NCI-H187 (cell line): ENCODE measurements around the gene GATA5.

Source experiments
- DNase-seq, 2 experiments: peaks; one replicate each; lab custom pipeline; 2025; lab: John Stamatoyannopoulos, UW

The GATA5 gene

DNA sequence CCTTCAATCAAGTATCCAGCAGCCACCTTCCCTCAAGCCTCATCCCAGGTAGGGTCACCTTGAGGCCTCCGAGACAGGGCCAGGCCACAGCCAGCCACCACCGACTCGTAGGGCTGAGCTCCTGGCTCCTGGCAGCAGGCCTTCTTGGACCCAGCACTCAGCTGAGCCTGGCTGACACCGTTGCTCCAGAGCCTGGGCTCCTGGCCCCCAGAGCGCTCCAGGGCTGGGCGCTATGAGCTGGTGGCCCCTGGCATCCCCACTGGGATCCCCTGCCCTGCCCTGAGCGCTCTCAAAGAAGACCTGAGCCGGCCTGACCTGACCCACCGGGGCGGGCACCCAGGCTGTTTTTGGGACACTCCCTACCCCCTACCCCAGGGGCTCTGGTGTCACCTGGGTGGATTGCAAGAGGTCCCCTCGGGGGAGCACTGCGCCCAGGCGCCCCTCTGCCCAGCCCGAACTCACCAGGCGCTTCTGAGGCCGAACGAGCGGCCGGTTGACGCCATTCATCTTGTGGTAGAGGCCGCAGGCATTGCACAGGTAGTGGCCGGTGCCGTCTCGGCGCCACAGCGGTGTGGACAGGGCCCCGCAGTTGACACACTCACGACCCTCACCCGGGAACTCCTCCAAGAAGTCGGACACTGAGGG is 2.7 kb downstream of the GATA5 start:
- DNase-seq = no peak

DNA sequence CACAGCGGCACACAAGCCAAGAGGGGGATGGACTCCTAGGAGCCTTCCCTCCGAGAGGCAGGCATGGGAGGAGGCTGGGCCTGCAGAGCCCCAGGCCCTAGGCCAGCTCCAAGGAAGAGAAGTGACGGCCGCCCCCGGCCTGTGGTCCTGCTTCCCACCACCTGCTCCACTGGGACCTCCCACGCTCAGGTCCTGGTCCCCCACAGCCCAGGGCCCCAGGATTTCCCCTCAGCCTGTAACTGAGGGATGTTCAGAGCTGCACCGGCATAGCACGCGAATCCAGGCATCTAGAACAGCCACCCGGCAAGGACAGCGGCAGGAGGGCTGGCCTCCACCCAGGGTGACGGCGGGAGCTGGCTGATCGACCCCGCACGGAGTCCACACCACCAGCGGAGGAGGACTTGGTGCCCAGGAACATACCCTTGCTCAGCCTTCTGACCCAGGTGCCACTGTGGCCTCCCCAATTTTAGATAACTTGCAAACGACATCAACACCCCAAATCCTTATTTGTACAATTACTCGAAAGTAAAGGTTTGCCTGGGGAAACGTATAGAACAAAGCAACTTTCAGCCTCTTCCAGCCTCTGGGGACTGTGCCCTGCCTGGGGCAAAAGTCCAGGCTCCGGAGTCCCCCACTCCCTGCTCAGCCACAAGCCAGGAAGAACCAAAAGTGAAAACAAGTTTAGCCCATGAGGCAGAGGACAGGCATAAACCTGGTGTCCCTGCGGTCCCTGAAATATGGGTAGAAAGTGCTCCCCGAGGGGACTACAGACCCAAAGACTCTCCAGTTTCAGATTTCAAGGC is 3.5 kb downstream of the GATA5 start:
- no peak for DNase-seq

DNA sequence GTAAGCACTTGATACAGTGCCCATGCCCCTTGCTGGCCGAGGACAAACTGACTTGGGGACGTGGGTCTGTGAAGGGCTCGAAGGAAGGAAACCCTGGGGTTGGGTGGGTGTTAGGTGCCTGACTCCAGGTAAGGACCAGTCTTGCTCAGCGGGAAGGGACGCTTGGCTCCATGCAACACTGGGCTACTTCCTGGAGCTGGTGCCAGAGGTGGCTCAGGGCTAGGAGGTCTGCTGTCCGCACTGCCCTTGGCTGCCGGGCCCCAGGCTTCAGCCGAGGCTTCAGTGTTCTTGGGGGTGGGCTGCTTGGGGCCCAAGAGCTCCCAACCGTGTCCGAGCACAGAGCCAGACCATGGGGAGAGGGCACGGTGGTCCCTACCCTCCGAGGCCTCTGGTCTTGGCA is 5.3 kb downstream of the GATA5 start:
- DNase-seq = no peak

DNA sequence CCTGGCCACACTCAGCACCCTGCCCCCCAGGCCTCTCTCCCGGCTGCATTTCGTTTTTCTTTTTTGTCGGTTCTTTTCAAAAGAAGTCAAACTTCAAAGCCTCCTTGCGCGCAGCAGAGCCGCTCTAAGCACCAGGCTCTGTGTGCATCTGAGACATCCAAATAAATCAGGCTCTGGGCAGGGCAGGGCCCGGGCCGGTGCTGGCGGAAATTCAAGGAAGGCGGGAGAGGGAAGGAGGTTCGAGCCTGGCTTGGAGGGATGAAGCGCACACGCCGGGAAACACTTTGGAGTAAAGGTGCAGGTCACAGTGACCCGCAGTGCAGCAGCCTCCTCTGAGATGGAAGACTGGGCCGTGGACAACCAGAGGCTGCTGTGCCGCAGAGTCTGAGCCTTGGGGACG is 5.8 kb downstream of the GATA5 start:
- no peak for DNase-seq

DNA sequence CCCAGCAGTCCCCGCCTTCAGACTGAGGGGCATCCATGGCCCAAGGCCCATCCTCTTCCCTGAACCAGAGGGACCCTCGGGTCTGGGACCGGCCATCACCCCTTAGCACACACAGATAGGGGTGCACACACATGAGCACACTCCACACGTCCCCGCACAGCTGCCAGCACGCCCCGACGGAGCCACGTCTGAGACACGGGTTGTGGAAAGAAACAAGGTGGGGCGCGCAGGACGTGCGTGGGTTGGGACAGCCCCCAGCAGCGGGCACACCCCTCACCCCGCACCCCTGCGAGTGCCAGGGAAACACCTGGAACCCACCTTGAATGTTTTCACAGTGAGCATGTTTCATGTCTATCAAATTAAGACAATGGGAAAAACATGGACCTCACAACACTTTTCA is 6.4 kb downstream of the GATA5 start:
- DNase-seq = no peak

DNA sequence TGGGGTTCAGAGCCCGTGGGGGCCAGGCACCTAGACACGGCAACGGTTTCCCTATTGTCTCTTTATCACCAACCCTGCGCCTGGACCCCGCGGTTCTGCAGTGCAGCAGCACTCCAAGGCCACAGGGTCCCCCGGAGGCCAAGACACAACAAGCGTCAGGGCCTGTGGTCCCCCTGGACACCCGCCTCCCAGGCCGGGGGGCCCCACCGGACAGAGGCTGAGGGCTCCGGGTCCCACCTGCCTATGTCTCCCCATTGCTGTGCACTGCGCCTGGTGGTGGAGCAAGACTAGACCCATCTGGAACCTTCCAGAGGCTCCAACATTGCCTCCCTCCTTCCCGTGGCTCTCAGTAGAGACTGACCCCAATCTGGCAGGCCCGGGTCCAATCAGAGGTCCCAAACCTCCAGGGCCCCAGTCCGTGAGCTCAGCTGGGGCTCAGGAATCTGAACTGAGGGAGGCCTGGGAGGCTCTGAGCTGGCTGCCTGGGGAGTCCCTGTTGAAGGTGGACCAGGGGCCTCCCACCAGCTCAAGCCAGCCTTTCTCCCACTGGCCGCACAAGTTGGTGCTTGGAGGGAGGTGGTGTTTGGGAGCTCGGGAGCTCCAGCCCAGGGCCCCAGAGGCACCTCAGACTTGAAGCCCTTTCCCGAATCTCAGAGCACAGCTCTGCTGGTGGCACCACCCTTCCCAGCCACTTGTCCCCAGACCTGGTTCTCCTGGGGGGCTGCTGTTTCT is 8.8 kb downstream of the GATA5 start:
- DNase-seq = no peak

DNA sequence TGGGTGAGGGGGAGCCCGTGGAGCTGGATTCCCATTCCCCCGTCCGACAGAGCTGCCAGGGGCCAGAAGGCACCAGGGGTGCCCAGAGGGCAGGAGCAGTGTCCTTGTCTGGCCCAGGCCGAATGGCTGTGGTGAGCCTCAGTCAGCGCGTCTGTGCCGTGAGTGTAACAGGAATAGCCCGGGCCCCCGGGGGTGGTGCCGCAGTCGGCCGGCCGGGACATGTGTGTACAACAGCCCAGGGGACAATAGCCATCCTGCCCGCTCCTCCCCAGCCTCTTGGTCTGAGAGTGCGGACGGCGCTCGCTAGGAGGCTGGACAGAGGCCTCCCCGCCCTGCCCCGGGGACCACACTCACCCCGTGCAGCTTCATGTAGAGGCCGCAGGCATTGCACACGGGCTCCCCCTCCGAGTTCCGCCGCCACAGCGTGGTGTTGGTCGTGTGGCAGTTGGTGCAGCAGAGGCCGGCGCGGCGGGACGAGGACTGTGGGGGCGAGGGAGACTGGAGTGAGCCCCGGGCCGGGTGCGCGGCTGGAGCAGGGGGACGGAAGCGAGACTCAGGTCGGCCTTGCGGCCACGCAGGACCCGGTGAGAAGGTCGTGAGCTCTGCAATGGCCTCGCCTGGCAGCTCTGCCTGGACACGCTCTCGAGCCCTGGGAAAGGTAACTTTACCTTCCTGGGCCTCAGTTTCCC is 9.6 kb downstream of the GATA5 start:
- no peak for DNase-seq

DNA sequence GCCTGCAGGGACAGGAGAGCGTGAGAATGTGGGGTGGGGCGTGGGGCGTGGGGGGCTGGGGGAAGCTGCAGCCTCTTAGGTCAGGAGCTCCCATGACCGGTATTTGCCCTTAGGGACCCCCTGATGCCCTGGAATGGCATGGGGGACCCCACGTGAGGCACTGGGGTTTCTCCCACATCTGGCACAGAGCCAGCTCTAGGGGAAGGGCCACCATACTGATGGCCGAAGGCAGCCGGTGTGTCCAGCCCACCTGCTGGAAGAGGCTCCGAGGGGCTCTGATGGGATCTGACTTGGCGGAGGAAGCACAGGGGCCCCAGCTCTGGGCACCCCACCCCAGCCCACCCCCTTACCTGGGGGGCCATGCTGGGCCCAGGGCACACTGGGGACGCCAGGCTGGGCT is 10.8 kb downstream of the GATA5 start:
- no peak for DNase-seq

DNA sequence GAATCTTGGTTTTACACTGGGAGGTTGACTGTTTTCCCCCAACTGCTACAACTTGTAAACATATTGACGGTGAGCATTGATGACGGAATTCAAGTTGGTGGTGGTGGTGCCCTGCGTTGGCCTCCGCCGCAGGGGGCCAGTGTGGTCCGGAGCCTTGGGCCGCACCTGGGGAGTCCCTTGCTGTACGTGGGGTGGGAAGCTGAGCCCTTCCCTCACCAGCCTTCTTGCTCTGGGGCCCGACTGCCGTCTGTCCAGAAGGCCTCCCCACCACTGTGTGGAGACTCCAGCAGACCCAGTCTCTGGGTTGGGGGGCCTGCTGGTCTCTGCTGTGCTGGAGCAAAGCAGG is 11.4 kb downstream of the GATA5 start:
- no peak for DNase-seq

DNA sequence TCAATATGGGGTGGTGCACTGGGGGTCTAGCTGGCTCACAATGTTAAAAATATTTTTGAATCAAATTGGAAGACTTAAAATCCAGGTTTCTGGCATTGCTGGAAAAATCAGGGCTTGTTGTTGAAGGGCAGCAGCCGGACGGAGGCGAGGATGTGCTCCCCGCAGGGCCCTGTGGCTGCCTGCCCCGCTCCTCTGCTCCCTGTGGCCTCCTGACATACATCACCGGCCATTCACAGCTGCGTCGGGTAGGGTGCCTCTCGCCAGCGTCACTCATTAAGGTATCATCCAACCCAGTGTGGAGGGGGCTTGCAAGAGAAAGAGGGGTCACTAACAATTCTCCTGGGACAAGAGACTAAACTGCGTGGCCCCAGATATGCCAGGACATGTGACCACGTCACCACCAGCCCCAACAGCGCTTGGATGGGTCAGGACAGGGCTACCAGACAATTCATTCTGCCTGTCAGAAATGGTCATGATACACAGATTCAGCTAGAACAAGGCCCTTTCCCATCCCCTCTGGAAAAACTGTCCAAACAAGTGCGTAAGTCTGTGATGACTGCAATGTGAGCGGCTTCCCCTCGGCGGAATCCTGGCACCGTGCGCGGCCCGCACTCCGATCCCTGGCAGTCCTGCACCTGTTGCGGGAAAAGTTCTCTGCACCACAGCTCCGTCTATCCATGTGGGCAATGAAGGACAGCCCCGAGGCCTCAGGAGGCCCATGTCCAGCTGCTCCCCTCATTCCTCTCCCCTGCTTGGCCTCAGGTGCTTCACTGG is 12.0 kb downstream of the GATA5 start:
- no peak for DNase-seq

DNA sequence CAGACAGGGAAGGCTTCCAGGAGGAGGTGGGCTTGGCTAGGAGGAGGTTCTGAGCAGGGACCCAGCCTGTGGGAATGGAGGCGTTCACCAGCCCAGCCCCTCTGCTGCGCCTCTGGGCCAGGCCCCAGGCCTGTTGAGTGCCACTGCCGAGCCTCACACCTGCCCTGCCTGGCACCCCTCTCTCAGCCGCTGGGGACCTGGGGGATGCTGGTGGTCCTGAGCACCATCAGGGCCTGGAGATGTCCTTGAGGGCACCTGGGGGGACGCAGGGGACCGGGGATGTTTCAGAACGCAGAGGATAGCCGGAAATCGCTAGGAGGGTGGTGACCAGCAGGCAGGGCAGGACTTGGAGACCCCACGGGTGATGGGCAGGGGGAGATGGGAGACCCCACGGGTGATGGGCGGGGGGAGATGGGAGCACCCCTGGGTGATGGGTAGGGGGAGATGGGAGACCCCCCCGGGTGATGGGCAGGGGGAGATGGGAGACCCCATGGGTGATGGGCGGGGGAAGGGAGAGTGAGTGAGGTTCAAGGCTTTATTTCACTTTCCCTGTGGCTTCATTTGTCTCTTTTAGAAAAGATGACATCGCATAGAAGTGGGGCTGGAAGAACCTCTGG is 12.7 kb downstream of the GATA5 start:
- DNase-seq = no peak

DNA sequence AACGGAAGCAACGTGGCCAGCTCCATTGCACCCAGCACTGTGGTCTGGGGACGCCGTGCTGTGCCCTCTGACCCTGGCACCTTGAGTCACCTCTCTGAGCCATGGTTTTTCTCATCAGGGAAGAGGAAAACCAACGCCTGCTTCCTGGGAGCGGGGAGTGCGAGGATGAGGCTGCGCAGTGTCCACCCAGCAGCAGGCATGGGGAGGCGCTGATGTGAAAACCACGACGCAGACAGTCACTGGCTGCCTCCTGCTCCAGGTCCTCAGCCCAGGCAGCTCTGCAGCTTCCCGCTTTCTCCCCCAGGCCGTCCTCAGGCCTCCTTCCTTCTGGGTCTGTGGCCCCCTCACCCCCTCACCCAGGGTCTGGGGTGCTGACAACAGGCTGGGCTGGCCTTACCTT is 14.0 kb downstream of the GATA5 start:
- no peak for DNase-seq

DNA sequence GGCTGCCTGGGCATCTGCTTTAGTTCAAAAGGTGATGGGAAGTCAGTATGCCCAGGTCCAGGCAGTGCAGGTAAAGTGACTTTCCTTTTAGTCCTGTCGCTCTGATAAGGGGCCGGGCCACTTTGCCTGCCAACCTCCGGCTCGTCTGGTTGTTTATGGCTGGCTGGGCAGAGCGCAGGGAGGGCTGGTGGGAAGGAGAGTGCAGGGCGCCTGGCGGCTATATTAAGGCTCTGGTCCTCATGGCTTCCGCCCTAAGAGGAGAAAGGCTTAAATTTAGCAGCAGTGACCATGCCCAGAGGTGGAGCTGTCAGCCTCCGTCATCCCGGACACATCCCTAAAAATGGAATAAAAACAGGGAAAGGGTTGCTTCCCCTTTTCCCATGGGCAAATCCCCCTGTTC is 14.6 kb downstream of the GATA5 start:
- no peak for DNase-seq

DNA sequence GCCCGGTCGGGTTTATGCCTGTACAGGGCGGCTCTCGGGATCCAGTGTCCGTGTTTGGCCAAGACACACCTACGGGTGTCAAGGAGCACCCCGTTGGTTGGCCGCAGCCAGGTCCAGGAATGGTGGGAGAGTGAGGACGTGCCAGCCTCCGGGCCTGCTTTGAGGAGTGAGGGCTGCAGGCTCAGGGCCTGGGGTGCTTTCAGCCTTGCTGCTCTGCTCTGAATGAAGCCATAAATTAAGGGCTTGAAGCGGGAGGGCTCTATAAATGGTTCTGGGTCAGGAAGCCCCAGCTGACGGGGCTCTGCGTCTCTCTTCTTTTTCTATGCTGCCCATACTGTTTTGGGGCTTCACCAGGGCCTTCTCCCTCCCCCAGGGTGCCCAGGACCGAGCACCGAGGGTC is 15.1 kb downstream of the GATA5 start:
- DNase-seq = no peak

DNA sequence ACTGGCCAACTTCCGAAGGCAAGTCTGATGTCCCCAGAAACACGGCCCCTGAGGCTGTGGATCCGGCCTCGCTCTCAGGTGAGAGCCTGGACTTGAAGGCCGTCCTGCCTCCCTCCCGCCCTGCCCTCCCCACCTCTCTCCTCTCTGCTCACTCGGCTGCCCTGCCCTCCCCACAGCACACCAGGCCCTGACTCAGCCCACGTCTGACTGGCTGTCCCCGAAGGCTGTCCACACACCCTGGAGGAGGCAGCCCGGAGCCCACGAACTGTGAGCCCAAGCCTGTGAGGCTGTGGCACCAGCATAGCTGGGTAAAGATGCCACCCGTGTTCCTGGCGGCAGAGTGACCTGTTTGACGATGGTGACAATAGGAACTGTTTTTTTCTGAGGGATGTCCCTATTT is 16.3 kb downstream of the GATA5 start:
- DNase-seq = no peak

DNA sequence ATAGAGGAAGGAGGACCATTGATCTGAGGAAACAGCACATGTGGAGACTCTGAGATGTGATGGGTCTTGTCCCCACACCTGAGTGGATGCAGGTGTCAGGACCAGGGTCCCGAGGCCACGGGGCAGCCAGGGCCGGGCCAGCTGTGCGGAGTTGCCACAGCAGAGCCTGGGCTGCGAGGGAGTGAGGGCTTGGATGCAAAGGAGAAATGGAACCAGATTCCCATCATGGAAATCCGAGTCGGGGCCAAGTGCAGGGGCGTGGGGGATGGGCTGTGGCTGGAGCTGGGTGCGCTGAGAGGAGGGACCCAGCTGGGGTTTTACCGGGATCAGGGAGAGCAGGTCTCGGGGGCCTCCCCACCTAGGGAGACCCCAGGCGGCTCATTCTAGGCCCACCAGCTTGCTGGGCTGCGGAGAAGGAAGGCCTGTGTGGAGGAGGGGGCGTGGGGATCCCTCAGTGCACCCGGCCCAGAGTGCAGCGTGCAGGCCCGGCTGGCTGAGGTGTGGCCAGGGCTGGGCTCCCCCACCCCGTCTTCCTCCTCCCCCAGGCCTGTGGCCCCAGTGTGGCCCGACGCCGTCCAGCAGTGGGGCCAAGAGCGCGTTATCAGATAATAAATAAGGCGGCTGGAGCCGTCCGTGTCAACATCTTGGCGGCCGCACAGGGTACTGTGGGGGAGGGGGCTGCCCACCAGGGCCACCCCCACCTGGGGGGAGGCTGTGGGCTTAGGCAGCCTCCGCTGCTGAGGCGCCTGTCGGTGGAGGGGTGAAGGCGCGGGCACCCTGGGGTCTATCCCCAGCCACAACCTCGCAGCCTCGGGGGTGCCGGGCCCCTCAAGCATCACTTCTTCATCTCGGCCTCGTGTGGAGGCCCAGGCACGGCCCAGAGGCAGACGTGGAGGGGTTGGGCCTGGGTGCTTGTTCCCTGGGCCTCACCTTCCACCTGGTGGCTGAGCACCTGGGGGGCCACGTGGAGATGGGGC is 17.2 kb downstream of the GATA5 start:
- no peak for DNase-seq

DNA sequence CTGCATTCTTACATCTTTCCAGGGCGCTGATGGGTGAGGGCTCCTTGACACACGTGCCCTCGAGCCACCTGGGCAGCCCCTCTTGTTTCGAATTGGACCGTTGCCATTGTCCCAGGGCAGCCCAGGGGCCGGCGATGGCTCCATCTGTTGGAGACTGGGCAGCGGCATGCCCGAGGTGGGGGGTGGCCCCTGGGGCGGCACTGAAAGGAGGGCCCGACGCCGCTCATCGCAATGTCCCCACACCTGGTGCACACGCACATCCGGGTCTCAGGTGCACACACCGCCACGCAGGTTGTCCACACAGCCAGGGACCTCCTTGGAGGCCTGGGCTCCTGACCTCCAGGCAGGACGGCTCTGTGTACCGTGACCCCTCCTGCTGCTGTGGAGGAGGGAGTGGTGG is 18.0 kb downstream of the GATA5 start:
- DNase-seq = no peak

DNA sequence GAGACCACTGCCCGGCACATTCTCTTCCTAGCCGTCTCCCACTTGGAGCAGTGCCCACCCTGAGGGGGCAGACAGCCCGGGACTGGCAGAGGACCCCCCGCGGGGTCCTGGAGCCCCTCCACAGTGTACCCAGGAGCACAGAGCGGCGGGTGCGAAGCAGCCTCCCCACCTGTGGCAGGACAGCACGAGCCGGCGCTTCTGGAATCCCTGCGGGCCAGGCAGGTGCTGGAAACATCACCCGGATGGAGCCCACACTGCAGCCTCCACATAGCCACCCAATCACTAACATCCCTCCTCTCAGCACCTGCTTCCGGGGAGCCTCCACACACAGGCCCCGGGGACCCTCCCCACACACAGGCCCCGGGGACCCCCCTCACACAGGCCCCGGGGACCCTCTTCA is 18.7 kb downstream of the GATA5 start:
- DNase-seq = no peak

DNA sequence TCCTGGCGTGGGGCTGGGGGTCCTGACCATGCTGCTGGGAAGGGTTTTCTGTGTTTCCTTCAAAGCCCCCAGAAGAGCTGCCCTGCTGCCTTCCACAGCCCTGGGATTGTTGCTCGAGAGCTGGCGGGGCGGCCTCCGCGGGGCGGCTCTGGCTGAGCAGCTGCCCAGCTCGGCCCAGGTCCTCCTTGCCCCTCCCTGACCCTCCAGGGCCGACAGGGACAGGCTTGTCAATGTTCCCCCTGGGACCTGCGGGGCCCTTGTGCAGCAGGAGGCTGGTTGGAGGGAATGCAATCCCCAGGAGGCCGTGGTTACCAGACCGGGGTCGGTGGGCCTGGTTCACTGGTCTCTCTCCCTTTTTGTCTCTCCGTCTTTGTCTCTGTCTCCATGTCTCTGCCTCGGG is 19.9 kb downstream of the GATA5 start:
- DNase-seq = no peak

DNA sequence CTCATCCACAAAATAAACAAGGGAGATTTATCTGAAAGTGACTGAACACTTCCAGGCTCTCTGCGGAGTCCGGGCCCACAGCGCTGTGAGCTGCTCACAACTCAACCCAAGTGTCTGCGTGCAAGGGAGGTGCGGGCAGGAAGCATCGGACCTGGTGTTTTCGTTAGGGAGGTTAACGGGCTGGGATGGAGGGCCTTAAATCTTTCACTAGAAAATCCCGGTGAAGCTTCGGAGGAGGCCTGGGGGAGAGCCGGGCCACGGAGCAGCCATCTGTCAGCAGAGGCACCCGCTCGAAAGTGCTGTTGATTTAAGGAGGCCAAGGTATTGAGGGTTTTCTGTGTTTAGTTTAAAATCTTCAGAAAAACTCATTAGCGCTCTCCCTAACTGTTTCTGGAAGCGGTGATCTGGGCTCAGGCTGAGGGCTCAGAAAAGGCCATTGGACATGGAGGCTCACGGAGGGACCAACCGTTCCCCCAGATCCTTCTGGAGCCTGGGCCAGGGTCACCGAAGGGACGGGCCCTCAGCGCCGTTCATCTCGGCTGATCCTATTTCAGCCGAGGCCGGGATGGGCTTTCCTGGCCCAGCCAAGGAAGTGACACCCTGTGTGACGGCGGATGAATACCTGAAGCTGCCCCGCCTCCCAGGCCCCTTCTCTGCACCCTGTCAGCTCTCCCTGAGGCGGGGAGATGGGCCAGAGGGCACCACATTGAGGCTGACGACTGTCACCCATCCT is 20.7 kb downstream of the GATA5 start:
- no peak for DNase-seq
